HepG2 (cell line): Measurements from ENCODE around the gene A3GALT2. TPM values are rescaled to one million over a fixed set of nuclear protein-coding genes. Genes with fewer than 3 reads are reported as not detected.

Experiments used
- ARHGAP35 ChIP-seq: sonication (generic); formaldehyde crosslinking; IDR thresholded peaks from 2 replicates; pipeline ENCODE4 v1.9.0; 2022; ENCODE audit warnings: mild to moderate bottlenecking, inconsistent platforms, moderate library complexity, missing genetic modification reagents, borderline replicate concordance
- ARID3A ChIP-seq: IDR thresholded peaks from 2 replicates; pipeline ENCODE4 v1.6.1; 2012; ENCODE audit warnings: low read depth, low read length, improper control_type of control experiment
- DNMT1 ChIP-seq: sonication (generic); formaldehyde crosslinking; IDR thresholded peaks from 2 replicates; pipeline ENCODE4 v1.5.1; 2020; ENCODE audit warnings: mild to moderate bottlenecking, missing genetic modification reagents
- FOXC1 ChIP-seq: sonication (generic); formaldehyde crosslinking; IDR thresholded peaks from 2 replicates; pipeline ENCODE4 v1.8.0; 2022; ENCODE audit warnings: mild to moderate bottlenecking, missing genetic modification reagents, borderline replicate concordance
- GATAD1 ChIP-seq: IDR thresholded peaks from 2 replicates; pipeline ENCODE4 v1.6.1; 2016; ENCODE audit warnings: missing genetic modification reagents, missing compliant biosample characterization
- HNF1B ChIP-seq: sonication (generic); formaldehyde crosslinking; IDR thresholded peaks from 2 replicates; pipeline ENCODE4 v1.5.1; 2020; ENCODE audit warnings: mild to moderate bottlenecking, moderate library complexity, missing genetic modification reagents
- KDM6A ChIP-seq: IDR thresholded peaks from 2 replicates; pipeline ENCODE4 v1.6.1; 2016; ENCODE audit warnings: low read depth
- LRRFIP1 ChIP-seq: sonication (generic); formaldehyde crosslinking; conservative IDR thresholded peaks from 2 replicates; pipeline ENCODE4 v1.4.0; 2020; ENCODE audit warnings: missing genetic modification reagents
- NCOA1 ChIP-seq: sonication (generic); formaldehyde crosslinking; IDR thresholded peaks from 2 replicates; pipeline ENCODE4 v1.9.0; 2021; ENCODE audit warnings: missing genetic modification reagents
- NCOR1 ChIP-seq: fragments of 200-600 bp; sonication (generic); IDR thresholded peaks from 2 replicates; pipeline ENCODE4 v1.7.0; 2017; ENCODE audit warnings: antibody characterized with exemption, low read length, borderline replicate concordance
- RAD21 ChIP-seq: fragments of 450-650 bp; formaldehyde crosslinking; IDR thresholded peaks from 2 replicates; pipeline ENCODE4 v1.5.0; 2020; ENCODE audit warnings: mild to moderate bottlenecking
- SP1 ChIP-seq, 2 experiments: fragments of 450-650 bp in 1 of 2; sonication (generic) in 1 of 2; formaldehyde crosslinking in 1 of 2; IDR thresholded peaks; 2 replicates each; pipeline versions ENCODE4 v1.4.0 to v1.6.1; 2016 to 2020; ENCODE audit warnings: missing genetic modification reagents in 1 of 2
- U2AF1 ChIP-seq: fragments of 200-400 bp; formaldehyde crosslinking; optimal IDR thresholded peaks from 2 replicates; pipeline ENCODE3; 2017; ENCODE audit warnings: mild to moderate bottlenecking, low read depth, low read length
- ZNF263 ChIP-seq: sonication (generic); formaldehyde crosslinking; IDR thresholded peaks from 2 replicates; pipeline ENCODE4 v1.4.0; 2020; ENCODE audit warnings: missing genetic modification reagents
- ZNF354B ChIP-seq: sonication (generic); formaldehyde crosslinking; IDR thresholded peaks from 2 replicates; pipeline ENCODE4 v1.8.0; 2022; ENCODE audit warnings: mild to moderate bottlenecking, missing genetic modification reagents
- ZNF543 ChIP-seq: sonication (generic); formaldehyde crosslinking; IDR thresholded peaks from 2 replicates; pipeline ENCODE4 v1.4.0; 2020; ENCODE audit warnings: mild to moderate bottlenecking, missing genetic modification reagents
- ZNF646 ChIP-seq: sonication (generic); formaldehyde crosslinking; IDR thresholded peaks from 2 replicates; pipeline ENCODE4 v1.9.0; 2021; ENCODE audit warnings: mild to moderate bottlenecking, missing genetic modification reagents
- ZNF674 ChIP-seq: sonication (generic); formaldehyde crosslinking; IDR thresholded peaks from 2 replicates; pipeline ENCODE4 v1.5.0; 2020; ENCODE audit warnings: low read depth, mild to moderate bottlenecking, missing genetic modification reagents
- polyA plus RNA-seq, 8 experiments: library from polyadenylated mRNA; depleted of rRNA in 3 of 8; stranded (reverse) in 7 of 8; unstranded in 1 of 8; fragments of >200 nt; fragmentation: Illumina TruSeq in 4 of 8; extraction: Trizol in 4 of 8; gene quantifications; 2 replicates each; pipeline versions ENCODE4 v1.2.1 to v1.2.3, GENCODE V29; 2011 to 2016; ENCODE audit warnings: low read depth in 4 of 8, missing spikeins in 1 of 8, mixed read lengths in 1 of 8; ENCODE audit not compliant: insufficient read depth in 1 of 8
- total RNA-seq, 5 experiments: library from RNA; depleted of rRNA; stranded (reverse); fragments of >200 nt; fragmentation: Illumina TruSeq; extraction: Trizol; gene quantifications; 2 replicates each; pipeline ENCODE4 v1.2.3, GENCODE V29; 2016; ENCODE audit warnings: low read depth in 1 of 5

Gene A3GALT2
- total and polyA plus RNA-seq, 2 of the 13 experiments (the other 11 are each of a cell fraction or from before 2014, with no cell fraction given): not detected

GRCh38 chr1:33258788-33259274 lies 62.1 kb downstream of the A3GALT2 start (continued):
- no peak for TF ChIP-seq LRRFIP1 (CRISPR knock-in tag)
- no peak for TF ChIP-seq ARID3A
- no peak for TF ChIP-seq ZNF354B (CRISPR knock-in tag)
- peak; percentile 88; the same call in 1 of the 2 replicates for TF ChIP-seq KDM6A (CRISPR knock-in tag)
- no peak for TF ChIP-seq GATAD1 (CRISPR knock-in tag)
- no peak for TF ChIP-seq ZNF543 (CRISPR knock-in tag)
- 0 out of 2 replicates have a peak, but pooled peaks have one; percentile 46 for TF ChIP-seq NCOA1 (CRISPR knock-in tag)
- peak; percentile 89 for TF ChIP-seq NCOR1
- no peak for TF ChIP-seq ZNF263 (CRISPR knock-in tag)
- TF ChIP-seq RAD21 (CRISPR knock-in tag): no peak
- peak; percentile 31; the same call in 1 of the 2 replicates for TF ChIP-seq HNF1B (CRISPR knock-in tag)
- no peak for TF ChIP-seq DNMT1 (CRISPR knock-in tag)
- TF ChIP-seq ZNF674 (CRISPR knock-in tag): no peak
- TF ChIP-seq SP1 (IDR thresholded peaks at IDR 0.05): no peak
- TF ChIP-seq SP1 (CRISPR knock-in tag; IDR thresholded peaks at IDR 0.05): no peak
- no peak for TF ChIP-seq ZNF646 (CRISPR knock-in tag)
- TF ChIP-seq ARHGAP35 (CRISPR knock-in tag): no peak
- TF ChIP-seq U2AF1: no peak
- no peak; the same call in 1 of the 2 replicates for TF ChIP-seq FOXC1 (CRISPR knock-in tag)
